Transverse colon (tissue), 4 donors: ENCODE measurements around the gene POC1B.

Source experiments
- CTCF ChIP-seq, 5 experiments: fragments of 200-600 bp in 3 of 5; fragments of 450-650 bp in 2 of 5; sonication (generic) in 3 of 5; IDR thresholded peaks; 1 replicate in 2 of 5; 2 replicates in 3 of 5; pipeline ENCODE4 v1.5.1; 2016 to 2017; ENCODE audit warnings: antibody characterized with exemption in 5 of 5, inconsistent platforms in 3 of 5, mild to moderate bottlenecking in 2 of 5, moderate library complexity in 1 of 5
- EP300 ChIP-seq: sonication (generic); formaldehyde crosslinking; IDR thresholded peaks from one replicate; pipeline ENCODE4 v1.6.1; 2017; ENCODE audit warnings: antibody characterized with exemption, low read depth
- POLR2A ChIP-seq: fragments of 450-650 bp; IDR thresholded peaks from one replicate; pipeline ENCODE4 v1.6.1; 2016; ENCODE audit warnings: antibody characterized with exemption, mild to moderate bottlenecking, moderate library complexity
- POLR2AphosphoS5 ChIP-seq, 3 donors: sonication (generic); formaldehyde crosslinking; IDR thresholded peaks; one replicate each; pipeline ENCODE4 v1.6.1; 2016; ENCODE audit warnings: antibody characterized with exemption in 3 of 3

GRCh38 chr12:89538897-89539296 is 13.1 kb upstream of the POC1B start:
- no peak for TF ChIP-seq CTCF (IDR thresholded peaks at IDR 0.05)
- no peak for TF ChIP-seq POLR2A
- no peak for TF ChIP-seq EP300
- no peak for TF ChIP-seq POLR2AphosphoS5 (IDR thresholded peaks at IDR 0.05)
